ENCODE data around the gene TXNRD1. TPM values are rescaled to one million over a fixed set of nuclear protein-coding genes. Genes with fewer than 3 reads are reported as not detected.

TXNRD1 gene
- total and polyA plus RNA-seq, 4 donors = 97.7 to 140 (median 117) TPM

- intact Hi-C loops (cut with DNase I) = loop anchor here in 1 of 2 donors (2.0 kb wide), 1 partner anchor 80 kb away; the partner anchor contains the start of gene TXNRD1
- DNase-seq = no peak
- Histone ChIP-seq H3K27me3 (ENCODE audit: control insufficient read depth in 1 of 2, insufficient read depth in 2 of 2, low read length in 1 of 2) (no peaks in the 10 kb centered on the region), H3K4me1 (ENCODE audit: control insufficient read depth in 1 of 2, insufficient read depth in 2 of 2, low read length in 2 of 2) (peaks cover 6 to 15% of the 10 kb centered on the region in 2 donors), H3K27ac (ENCODE audit: low read depth in 1 of 2, low read length in 2 of 2) (peak overlapping the region; percentile 57 to 89), H3K9me3 (ENCODE audit: control insufficient read depth, low read length) (no peaks in the 10 kb centered on the region), H3K4me3 (ENCODE audit: low read length in 2 of 2) (peak overlapping the region in 1 of 2 donors; percentile 34), H3K36me3 (ENCODE audit: control insufficient read depth in 1 of 2, insufficient read depth in 2 of 2, low read length in 1 of 2) (peaks cover 3 to 6% of the 10 kb centered on the region in 2 donors)
- ATAC-seq (ENCODE audit: low FRiP score) = no peak
- 30 to 47% methylated on average over 9 of the region's 9 CpGs for WGBS, 2 donors
These were observed 79.5 kb downstream of the TXNRD1 start for GRCh38 chr12:104294927-104295668.

DNA sequence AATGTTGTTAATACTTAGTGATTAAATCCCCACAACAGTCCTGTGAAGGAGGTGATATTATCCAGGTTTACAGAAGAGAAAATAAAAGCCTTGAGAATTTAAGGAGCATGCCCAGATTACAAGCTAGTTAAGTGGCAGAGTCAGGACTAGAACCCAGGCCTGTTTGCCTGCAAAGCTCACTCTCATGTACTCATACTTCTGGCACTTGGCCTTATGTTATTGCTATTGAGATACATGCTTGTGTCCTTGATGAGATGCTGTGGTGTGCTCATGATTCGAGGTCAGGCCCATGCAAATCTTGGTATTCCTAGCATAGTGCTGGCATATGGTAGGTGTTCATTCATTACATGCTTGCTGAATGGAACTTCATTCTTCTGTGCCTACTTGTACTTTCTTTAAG lies 80.4 kb downstream of the TXNRD1 start:
- Histone ChIP-seq H3K27ac (ENCODE audit: low read depth in 1 of 2, low read length in 2 of 2) (no peak overlapping the region), H3K9me3 (ENCODE audit: control insufficient read depth, low read length) (no peaks in the 10 kb centered on the region), H3K4me3 (ENCODE audit: low read length in 2 of 2) (no peak overlapping the region), H3K4me1 (ENCODE audit: control insufficient read depth in 1 of 2, insufficient read depth in 2 of 2, low read length in 2 of 2) (peaks cover 6 to 18% of the 10 kb centered on the region in 2 donors), H3K36me3 (ENCODE audit: control insufficient read depth in 1 of 2, insufficient read depth in 2 of 2, low read length in 1 of 2) (peaks cover 3 to 6% of the 10 kb centered on the region in 2 donors), H3K27me3 (ENCODE audit: control insufficient read depth in 1 of 2, insufficient read depth in 2 of 2, low read length in 1 of 2) (no peaks in the 10 kb centered on the region)
- WGBS, 2 donors = 62 to 70% methylated on average over 1 of the region's 1 CpG
- no peak for ATAC-seq (ENCODE audit: low FRiP score)
- intact Hi-C loops (cut with DNase I) = loop anchor here in 1 of 2 donors (2.0 kb wide), 1 partner anchor 81 kb away; the partner anchor contains the start of gene TXNRD1
- no peak for DNase-seq

DNA sequence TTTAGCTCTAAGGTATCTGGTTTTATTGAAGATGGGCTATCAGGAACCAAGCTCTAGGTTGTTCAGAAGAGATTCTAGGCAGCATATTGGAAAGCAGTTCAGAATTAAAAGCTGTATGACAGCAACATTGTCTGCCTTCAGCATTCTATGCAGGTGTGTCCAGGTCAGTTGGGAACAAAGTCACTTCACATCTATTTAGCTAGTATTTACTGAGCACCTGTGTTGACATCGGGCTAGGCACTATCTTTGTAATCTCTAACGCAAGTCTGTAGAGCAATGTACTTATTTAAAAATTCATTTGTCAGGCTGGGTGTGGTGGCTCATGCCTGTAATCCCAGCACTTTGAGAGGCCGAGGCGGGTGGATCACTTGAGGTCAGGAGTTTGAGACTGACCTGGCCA lies 81.1 kb downstream of the TXNRD1 start:
- Histone ChIP-seq H3K27ac (ENCODE audit: low read depth in 1 of 2, low read length in 2 of 2) (no peak overlapping the region), H3K4me3 (ENCODE audit: low read length in 2 of 2) (no peak overlapping the region), H3K36me3 (ENCODE audit: control insufficient read depth in 1 of 2, insufficient read depth in 2 of 2, low read length in 1 of 2) (peaks cover 3 to 6% of the 10 kb centered on the region in 2 donors), H3K4me1 (ENCODE audit: control insufficient read depth in 1 of 2, insufficient read depth in 2 of 2, low read length in 2 of 2) (peaks cover 6 to 20% of the 10 kb centered on the region in 2 donors), H3K27me3 (ENCODE audit: control insufficient read depth in 1 of 2, insufficient read depth in 2 of 2, low read length in 1 of 2) (no peaks in the 10 kb centered on the region), H3K9me3 (ENCODE audit: control insufficient read depth, low read length) (no peaks in the 10 kb centered on the region)
- DNase-seq (no peak), ATAC-seq (ENCODE audit: low FRiP score) (no peak)
- intact Hi-C loops (cut with DNase I) = no loop called here
- 85 to 92% methylated on average over 4 of the region's 4 CpGs for WGBS, 2 donors

DNA sequence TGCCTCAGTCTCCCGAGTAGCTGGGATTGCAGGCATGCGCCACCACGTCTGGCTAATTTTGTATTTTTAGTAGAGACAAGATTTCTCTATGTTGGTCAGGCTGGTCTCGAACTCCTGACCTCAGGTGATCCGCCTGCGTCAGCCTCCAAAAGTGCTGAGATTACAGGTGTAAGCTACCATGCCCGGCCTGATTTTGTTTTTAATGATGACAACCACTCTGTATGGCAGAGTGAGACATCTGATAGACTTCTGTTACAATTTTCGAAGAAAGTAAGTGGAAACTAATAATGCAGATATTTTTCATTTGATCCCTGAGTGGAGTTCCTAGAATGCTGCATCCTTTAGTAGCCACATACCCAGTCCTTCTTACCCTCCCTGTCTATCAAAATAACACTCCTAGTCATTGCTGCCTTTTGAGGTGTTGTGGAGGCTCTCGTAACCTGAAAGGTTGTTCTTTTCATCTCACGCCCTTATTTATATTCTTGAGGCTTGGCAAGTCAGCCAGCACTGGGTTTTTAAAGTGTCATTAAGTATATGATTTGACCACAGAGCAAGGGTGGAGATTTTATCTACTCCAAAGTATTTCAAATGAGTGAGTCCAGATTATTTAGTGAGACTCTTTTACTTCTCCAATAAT lies 82.0 kb downstream of the TXNRD1 start:
- no peak for DNase-seq
- Histone ChIP-seq H3K9me3 (ENCODE audit: control insufficient read depth, low read length) (no peaks in the 10 kb centered on the region), H3K4me3 (ENCODE audit: low read length in 2 of 2) (no peak overlapping the region), H3K4me1 (ENCODE audit: control insufficient read depth in 1 of 2, insufficient read depth in 2 of 2, low read length in 2 of 2) (peaks cover 6 to 20% of the 10 kb centered on the region in 2 donors), H3K27ac (ENCODE audit: low read depth in 1 of 2, low read length in 2 of 2) (no peak overlapping the region), H3K36me3 (ENCODE audit: control insufficient read depth in 1 of 2, insufficient read depth in 2 of 2, low read length in 1 of 2) (peaks cover 3 to 6% of the 10 kb centered on the region in 2 donors), H3K27me3 (ENCODE audit: control insufficient read depth in 1 of 2, insufficient read depth in 2 of 2, low read length in 1 of 2) (no peaks in the 10 kb centered on the region)
- intact Hi-C loops (cut with DNase I) = no loop called here
- no peak for ATAC-seq (ENCODE audit: low FRiP score)
- 90 to 91% methylated on average over 10 of the region's 10 CpGs for WGBS, 2 donors

DNA sequence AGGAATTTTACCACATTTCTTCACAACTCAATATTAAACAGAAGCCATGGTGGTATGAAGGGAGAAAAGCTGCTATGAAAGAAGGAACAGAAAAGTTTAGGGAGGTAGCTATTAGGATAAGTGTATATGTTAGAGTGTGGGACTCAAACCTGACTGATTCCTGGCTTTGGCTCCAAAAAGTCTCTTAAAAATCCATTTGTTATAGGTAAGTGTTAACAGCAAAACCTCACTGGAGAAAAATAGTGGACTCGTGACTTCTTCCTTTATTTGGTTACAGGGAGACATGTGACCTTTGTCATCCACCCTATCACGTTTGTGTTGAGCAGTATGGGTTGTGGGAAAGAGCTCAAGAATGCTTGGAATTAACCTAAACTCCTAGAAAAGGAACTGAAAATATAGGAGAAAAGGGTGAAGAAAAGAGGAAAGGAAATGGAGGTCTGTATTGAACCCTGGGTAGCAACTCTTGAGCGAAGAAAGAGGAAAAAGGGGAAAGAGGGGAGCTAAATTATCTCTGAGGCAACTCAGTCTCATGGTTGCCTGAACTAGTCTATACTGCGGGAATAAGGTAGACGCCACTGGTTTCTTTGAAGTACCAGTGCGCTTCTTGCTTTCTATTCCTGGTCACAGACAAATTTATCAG lies 84.4 kb downstream of the TXNRD1 start:
- WGBS, 2 donors = 41 to 53% methylated on average over 6 of the region's 6 CpGs
- H3K27ac ChIP-seq (ENCODE audit: low read depth in 1 of 2, low read length in 2 of 2) = peak overlapping the region in 1 of 2 donors; percentile 53
- H3K4me1 ChIP-seq (ENCODE audit: control insufficient read depth in 1 of 2, insufficient read depth in 2 of 2, low read length in 2 of 2) = peaks cover 6 to 20% of the 10 kb centered on the region in 2 donors
- no peaks in the 10 kb centered on the region for H3K27me3 ChIP-seq (ENCODE audit: control insufficient read depth in 1 of 2, insufficient read depth in 2 of 2, low read length in 1 of 2)
- H3K36me3 ChIP-seq (ENCODE audit: control insufficient read depth in 1 of 2, insufficient read depth in 2 of 2, low read length in 1 of 2) = peaks cover 0 to 4% of the 10 kb centered on the region in 2 donors
- no peaks in the 10 kb centered on the region for H3K9me3 ChIP-seq (ENCODE audit: control insufficient read depth, low read length)
- intact Hi-C loops (cut with DNase I) = loop anchor here in 1 of 2 donors (5.0 kb wide), 1 partner anchor 42 kb away; no protein-coding TSS in a partner anchor
- DNase-seq = no peak
- no peak for ATAC-seq (ENCODE audit: low FRiP score)
- H3K4me3 ChIP-seq (ENCODE audit: low read length in 2 of 2) = no peak overlapping the region

GRCh38 chr12:104303538-104304151 lies 88.1 kb downstream of the TXNRD1 start, which contains the start of gene EID3:
TSS of gene EID3 (plus strand) at chr12:104303739. CDS start at chr12:104303935, 196 bp downstream.
- Histone ChIP-seq H3K4me1 (ENCODE audit: control insufficient read depth in 1 of 2, insufficient read depth in 2 of 2, low read length in 2 of 2) (peaks cover 5 to 12% of the 10 kb centered on the region in 2 donors), H3K36me3 (ENCODE audit: control insufficient read depth in 1 of 2, insufficient read depth in 2 of 2, low read length in 1 of 2) (no peaks in the 10 kb centered on the region), H3K27ac (ENCODE audit: low read depth in 1 of 2, low read length in 2 of 2) (peak within 1 kb of the TSS; percentile 38 to 79), H3K27me3 (ENCODE audit: control insufficient read depth in 1 of 2, insufficient read depth in 2 of 2, low read length in 1 of 2) (no peaks in the 10 kb centered on the region), H3K9me3 (ENCODE audit: control insufficient read depth, low read length) (no peaks in the 10 kb centered on the region), H3K4me3 (ENCODE audit: low read length in 2 of 2) (peak within 1 kb of the TSS; percentile 17 to 26)
- DNase-seq (peak; percentile 95 to 98), ATAC-seq (ENCODE audit: low FRiP score) (peak; percentile 98)
- WGBS, 2 donors = 1 to 3% methylated on average over 63 of the region's 63 CpGs
- intact Hi-C loops (cut with DNase I) = loop anchor here in 1 of 2 donors (5.0 kb wide), 1 partner anchor 39 kb away; no protein-coding TSS in a partner anchor

- no peaks in the 10 kb centered on the region for H3K9me3 ChIP-seq (ENCODE audit: control insufficient read depth, low read length)
- H3K27ac ChIP-seq (ENCODE audit: low read depth in 1 of 2, low read length in 2 of 2) = peak overlapping the region; percentile 10 to 38
- H3K36me3 ChIP-seq (ENCODE audit: control insufficient read depth in 1 of 2, insufficient read depth in 2 of 2, low read length in 1 of 2) = no peaks in the 10 kb centered on the region
- 14 to 40% methylated on average over 10 of the region's 10 CpGs for WGBS, 2 donors
- H3K27me3 ChIP-seq (ENCODE audit: control insufficient read depth in 1 of 2, insufficient read depth in 2 of 2, low read length in 1 of 2) = no peaks in the 10 kb centered on the region
- H3K4me1 ChIP-seq (ENCODE audit: control insufficient read depth in 1 of 2, insufficient read depth in 2 of 2, low read length in 2 of 2) = peaks cover 5 to 10% of the 10 kb centered on the region in 2 donors
- no peak for DNase-seq
- H3K4me3 ChIP-seq (ENCODE audit: low read length in 2 of 2) = peak overlapping the region in 1 of 2 donors; percentile 26
- intact Hi-C loops (cut with DNase I) = loop anchor here (5.0 kb wide), 1 partner anchor 38 kb away; no protein-coding TSS in a partner anchor
- no peak for ATAC-seq (ENCODE audit: low FRiP score)
These were observed 88.9 kb downstream of the TXNRD1 start for GRCh38 chr12:104304261-104305009.

Data from aorta (tissue), 5 donors.